GM23338 (cell line): ENCODE results near the gene MBNL1.

Source experiments
- POLR2AphosphoS5 ChIP-seq: IDR thresholded peaks from 2 replicates; pipeline ENCODE4 v1.6.1; 2016; ENCODE audit warnings: antibody characterized with exemption, low read depth
- REST ChIP-seq: IDR thresholded peaks from one replicate; pipeline ENCODE4 v1.6.1; 2018; ENCODE audit warnings: antibody characterized with exemption; ENCODE audit not compliant: unreplicated experiment

GRCh38 chr3:152460936-152461335 is 192.2 kb downstream of the MBNL1 start:
- no peak for TF ChIP-seq POLR2AphosphoS5
- no peak for TF ChIP-seq REST
